IMR-90 (cell line): ENCODE results near the gene ATP2B2. TPM values are rescaled to one million over a fixed set of nuclear protein-coding genes. Genes with fewer than 3 reads are reported as not detected.

Source experiments
- ATAC-seq: fragments of 200-7000 bp; cut with Tn5 transposase; 2 replicates; pipeline ENCODE4 v1.9.1; 2020; ENCODE audit warnings: low read depth, mild to moderate bottlenecking, moderate library complexity
- BruUV-seq: library from RNA; stranded (reverse); fragments of 400-500 nt; replicated peaks from 2 replicates; lab custom pipeline; 2021; lab: Mats Ljungman, UMichigan
- CTCF ChIA-PET: fragments of 300-600 bp; formaldehyde crosslinking; extraction: SDS; loops from one replicate; lab custom pipeline; 2021; ENCODE audit warnings: antibody characterized with exemption; lab: Yijun Ruan, JAX
- POLR2A ChIA-PET: fragments of 300-600 bp; sonication (Branson Sonifier 250); formaldehyde crosslinking; loops from one replicate; lab custom pipeline; 2022; ENCODE audit warnings: antibody characterized with exemption; ENCODE audit not compliant: unreplicated experiment; lab: Charles Lee
- DNase-seq: peaks from one replicate; pipeline ENCODE4 v3.0.0; 2013
- H2AFZ ChIP-seq: replicated peaks from 2 replicates; pipeline ENCODE3; 2013; ENCODE audit warnings: low read length, mild to moderate bottlenecking; ENCODE audit not compliant: poor library complexity
- H2AK5ac ChIP-seq: 2 replicates; pipeline ENCODE4 v1.6.1; 2013; ENCODE audit warnings: low read depth, low read length, inconsistent platforms
- H2AK9ac ChIP-seq: replicated peaks from 2 replicates; pipeline ENCODE3; 2013; ENCODE audit warnings: mild to moderate bottlenecking, low read depth, low read length, moderate library complexity; ENCODE audit not compliant: poor library complexity
- H2BK120ac ChIP-seq: 2 replicates; pipeline ENCODE4 v1.6.1; 2013; ENCODE audit warnings: low read depth, low read length, inconsistent platforms
- H2BK15ac ChIP-seq: 3 replicates; pipeline ENCODE4 v1.6.1; 2013; ENCODE audit warnings: low read depth, low read length, inconsistent platforms
- H2BK20ac ChIP-seq: 2 replicates; pipeline ENCODE4 v1.6.1; 2013; ENCODE audit warnings: low read depth, mild to moderate bottlenecking, inconsistent platforms, low read length, moderate library complexity
- H2BK5ac ChIP-seq: 2 replicates; pipeline ENCODE4 v1.6.1; 2013; ENCODE audit warnings: mild to moderate bottlenecking, low read depth, low read length, inconsistent platforms; ENCODE audit not compliant: poor library complexity, severe bottlenecking
- H3K14ac ChIP-seq: replicated peaks from 2 replicates; pipeline ENCODE4 v1.6.1; 2013; ENCODE audit warnings: low read depth, low read length, inconsistent platforms
- H3K18ac ChIP-seq: 2 replicates; pipeline ENCODE4 v1.6.1; 2013; ENCODE audit warnings: low read depth, low read length, control low read depth
- H3K23ac ChIP-seq: 2 replicates; pipeline ENCODE4 v1.6.1; 2013; ENCODE audit warnings: low read depth, low read length, inconsistent platforms
- H3K27ac ChIP-seq: 2 replicates; pipeline ENCODE4 v1.5.1; 2013; ENCODE audit warnings: mild to moderate bottlenecking, control low read depth, low read length; ENCODE audit not compliant: insufficient read depth
- H3K27me3 ChIP-seq: 2 replicates; pipeline ENCODE4 v1.6.1; 2013; ENCODE audit warnings: low read length; ENCODE audit not compliant: control insufficient read depth, insufficient read depth
- H3K36me3 ChIP-seq: 2 replicates; pipeline ENCODE4 v1.6.1; 2013; ENCODE audit warnings: low read length, mixed read lengths; ENCODE audit not compliant: control insufficient read depth, insufficient read depth
- H3K4ac ChIP-seq: 2 replicates; pipeline ENCODE4 v1.6.1; 2013; ENCODE audit warnings: low read depth, low read length, inconsistent platforms
- H3K4me1 ChIP-seq: 2 replicates; pipeline ENCODE4 v1.6.1; 2013; ENCODE audit warnings: low read length, mixed read lengths; ENCODE audit not compliant: control insufficient read depth, insufficient read depth
- H3K4me2 ChIP-seq: 2 replicates; pipeline ENCODE4 v1.6.1; 2013; ENCODE audit warnings: low read depth, mild to moderate bottlenecking, control low read depth, low read length, moderate library complexity
- H3K4me3 ChIP-seq: 2 replicates; pipeline ENCODE4 v1.5.1; 2013; ENCODE audit warnings: low read depth, mild to moderate bottlenecking, control low read depth, low read length, moderate library complexity; ENCODE audit not compliant: insufficient read depth
- H3K56ac ChIP-seq: 2 replicates; pipeline ENCODE4 v1.6.1; 2013; ENCODE audit warnings: low read length, inconsistent platforms; ENCODE audit not compliant: insufficient read depth; ENCODE audit errors: extremely low read depth
- H3K79me1 ChIP-seq, 2 experiments: 2 replicates each; pipeline ENCODE4 v1.6.1; 2013; ENCODE audit warnings: low read length in 2 of 2, inconsistent platforms in 1 of 2, low read depth in 1 of 2
- H3K9ac ChIP-seq: 2 replicates; pipeline ENCODE4 v1.6.1; 2013; ENCODE audit warnings: low read depth, low read length, control low read depth
- H3K9me1 ChIP-seq: 2 replicates; pipeline ENCODE4 v1.6.1; 2013; ENCODE audit warnings: low read length, inconsistent platforms; ENCODE audit not compliant: insufficient read depth
- H3K9me3 ChIP-seq: 2 replicates; pipeline ENCODE4 v1.6.1; 2013; ENCODE audit warnings: low read length; ENCODE audit not compliant: control insufficient read depth, insufficient read depth
- H4K20me1 ChIP-seq: 2 replicates; pipeline ENCODE4 v1.6.1; 2013; ENCODE audit warnings: low read length, inconsistent platforms; ENCODE audit not compliant: insufficient read depth
- H4K5ac ChIP-seq: 2 replicates; pipeline ENCODE4 v1.6.1; 2013; ENCODE audit warnings: mild to moderate bottlenecking, low read depth, low read length, control low read depth
- H4K8ac ChIP-seq, 2 experiments: 2 replicates each; pipeline ENCODE4 v1.6.1; 2013; ENCODE audit warnings: low read depth in 2 of 2, low read length in 2 of 2, control low read depth in 1 of 2, inconsistent platforms in 1 of 2
- H4K91ac ChIP-seq: 2 replicates; pipeline ENCODE4 v1.6.1; 2013; ENCODE audit warnings: low read depth, low read length, inconsistent platforms; ENCODE audit not compliant: insufficient read depth
- FOS ChIP-seq: fragments of 150-350 bp; IDR thresholded peaks from 2 replicates; pipeline ENCODE4 v1.6.1; 2016; ENCODE audit warnings: low read depth, low read length
- MAFK ChIP-seq: IDR thresholded peaks from 2 replicates; pipeline ENCODE4 v1.6.1; 2012; ENCODE audit warnings: low read depth, low read length, improper control_type of control experiment
- RFX5 ChIP-seq: IDR thresholded peaks from 2 replicates; pipeline ENCODE4 v1.8.0; 2012; ENCODE audit warnings: low read depth, mild to moderate bottlenecking, low read length, moderate library complexity
- WGBS, 2 experiments: methylation state at CpG; one replicate each; pipeline versions ENCODE4 v1.1.5 to v1.1.7; 2013; ENCODE audit warnings: missing lambda C conversion rate in 2 of 2; ENCODE audit not compliant: insufficient read length in 1 of 2; ENCODE audit errors: extremely low coverage in 2 of 2; 5-methylcytosine and 5-hydroxymethylcytosine counted together
- dilution Hi-C: fragments of 300-500 bp; cut with HindIII; formaldehyde crosslinking; loops from one replicate; pipeline ENCODE4 v1.14.3; 2018; ENCODE audit warnings: low sequenced_read_pairs; ENCODE audit not compliant: unreplicated experiment
- in situ Hi-C: fragments of 300-500 bp; cut with MboI; formaldehyde crosslinking; loops from 3 replicates; pipeline ENCODE4 v1.14.3; 2019; ENCODE audit warnings: low sequenced_read_pairs, inconsistent platforms, mixed read lengths
- intact Hi-C: fragments of 100-400 bp; cut with micrococcal nuclease; formaldehyde crosslinking; loops from 2 replicates; pipeline ENCODE4 v1.10.0; 2022
- polyA plus RNA-seq, 3 experiments: library from polyadenylated mRNA; depleted of rRNA; stranded (reverse); fragments of >200 nt; gene quantifications; 2 replicates each; pipeline ENCODE4 v1.2.3, GENCODE V29; 2012; ENCODE audit warnings: low replicate concordance in 1 of 3
- total RNA-seq: library from RNA; depleted of rRNA; stranded (reverse); fragments of >200 nt; gene quantifications from 2 replicates; pipeline ENCODE4 v1.2.3, GENCODE V29; 2012
- TF ChIP-seq, protein P1 (sequence below): fragments of 150-350 bp; IDR thresholded peaks from 2 replicates; pipeline ENCODE4 v1.6.1; 2017; ENCODE audit warnings: mild to moderate bottlenecking, antibody characterized with exemption, low read length, low read depth

ATP2B2 gene
- total and polyA plus RNA-seq, 2 of the 4 experiments (the other 2 are of a cell fraction), result under 0.01 to 0.02 TPM

DNA sequence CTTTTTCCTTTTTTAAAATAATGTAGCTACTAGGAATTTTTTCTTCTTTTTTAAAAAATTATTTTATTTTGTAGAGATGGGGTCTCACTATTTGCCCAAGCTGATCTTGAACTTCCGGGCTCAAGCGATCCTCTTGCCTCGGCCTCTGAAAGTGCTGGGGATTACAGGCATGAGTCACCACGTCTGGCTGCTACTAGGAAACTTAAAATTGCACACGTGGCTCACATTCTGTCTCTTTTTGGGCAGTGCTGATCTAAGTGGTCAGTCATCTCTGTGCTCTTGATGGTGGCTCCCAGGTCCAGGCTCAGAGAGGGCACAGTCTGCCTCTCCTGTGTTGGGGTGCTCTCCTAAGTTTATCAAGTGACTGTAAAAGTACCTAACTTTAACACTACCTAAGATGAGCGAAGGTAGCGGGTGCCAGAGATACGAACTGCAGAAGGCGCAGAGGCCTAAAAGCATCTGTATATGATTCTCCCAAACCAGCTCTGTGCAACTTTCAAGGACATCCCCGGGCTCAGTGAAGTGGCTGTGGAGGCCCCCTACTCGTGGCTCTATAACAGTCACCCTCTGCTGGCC, 131.6 kb downstream of the ATP2B2 start:
- Histone ChIP-seq H3K4me1 (peaks cover 10% of the 10 kb centered on the region), H3K56ac (no peak overlapping the region), H2BK20ac (peak overlapping the region; percentile 31; the same call in 1 of the 2 replicates), H3K36me3 (no peaks in the 10 kb centered on the region), H3K18ac (no peak overlapping the region), H3K9me3 (peaks cover 4% of the 10 kb centered on the region), H3K27me3 (peaks cover 17% of the 10 kb centered on the region), H2BK5ac (no peak overlapping the region), H4K5ac (no peak overlapping the region), H3K4me3 (no peak overlapping the region), H3K9me1 (peaks cover 3% of the 10 kb centered on the region; the same call in 1 of the 2 replicates), H3K27ac (no peak overlapping the region), H3K4me2 (no peak overlapping the region), H2AK5ac (peak overlapping the region; percentile 56; the same call in 1 of the 2 replicates), H3K9ac (no peak overlapping the region), H3K23ac (no peak overlapping the region), H3K79me1 (no peaks in the 10 kb centered on the region), H2AFZ (peak overlapping the region; percentile 6), H2BK15ac (no peak overlapping the region), H4K8ac (peak overlapping the region in 1 of 2 experiments; percentile 58; a peak in 1 of 4 replicates), H4K20me1 (no peaks in the 10 kb centered on the region), H3K4ac (peak overlapping the region; percentile 36; the same call in 1 of the 2 replicates), H4K91ac (0 out of 2 replicates have a peak overlapping the region, but pooled peaks have one; percentile 33), H3K14ac (peak overlapping the region; percentile 34; the same call in 1 of the 2 replicates), H2AK9ac (no peak overlapping the region), H2BK120ac (peak overlapping the region; percentile 58; the same call in 1 of the 2 replicates)
- peak; percentile 69 for DNase-seq
- TF ChIP-seq RFX5 (no peak), MAFK (no peak), FOS (no peak)
- TF ChIP-seq, protein P1, sequence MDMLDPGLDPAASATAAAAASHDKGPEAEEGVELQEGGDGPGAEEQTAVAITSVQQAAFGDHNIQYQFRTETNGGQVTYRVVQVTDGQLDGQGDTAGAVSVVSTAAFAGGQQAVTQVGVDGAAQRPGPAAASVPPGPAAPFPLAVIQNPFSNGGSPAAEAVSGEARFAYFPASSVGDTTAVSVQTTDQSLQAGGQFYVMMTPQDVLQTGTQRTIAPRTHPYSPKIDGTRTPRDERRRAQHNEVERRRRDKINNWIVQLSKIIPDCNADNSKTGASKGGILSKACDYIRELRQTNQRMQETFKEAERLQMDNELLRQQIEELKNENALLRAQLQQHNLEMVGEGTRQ, result peak; percentile 60; the same call in 1 of the 2 replicates
- CTCF ChIA-PET, result no interaction called here
- dilution Hi-C loops, result no loop called here
- POLR2A ChIA-PET, result no interaction called here
- ATAC-seq, result peak; percentile 15; the same call in 1 of the 2 replicates
- intact Hi-C loops, result no loop called here
- WGBS, 2 experiments, result 83% methylated on average over 4 of the region's 11 CpGs; no CpG with 5 or more reads in 1 of the 2 experiments
- BruUV-seq, result no TSS peak
- in situ Hi-C loops, result loop anchor here (5.0 kb wide), 1 partner anchor 64 kb away; no protein-coding TSS in a partner anchor
